Peyer's patch (tissue), 4 donors: ENCODE data around the gene BAK1. TPM values are rescaled to one million over a fixed set of nuclear protein-coding genes. Genes with fewer than 3 reads are reported as not detected.
"Not testable (repeated sequence)": the region's sequence is repeated elsewhere in the genome, so short reads cannot be mapped to it uniquely, and the experiment has no call there.

Source experiments
- DNase-seq, 3 donors: peaks; one replicate each; pipeline ENCODE4 v3.0.0-alpha.2; 2017 to 2019
- H3K27ac ChIP-seq, 4 donors: fragments of 200-600 bp; sonication (generic); one replicate each; pipeline ENCODE4 v1.5.1; 2016 to 2019
- H3K27me3 ChIP-seq, 2 donors: fragments of 200-600 bp; sonication (generic); one replicate each; pipeline ENCODE4 v1.5.1; 2019
- H3K36me3 ChIP-seq, 3 donors: fragments of 200-600 bp; sonication (generic); one replicate each; pipeline ENCODE4 v1.5.1; 2016 to 2019
- H3K4me1 ChIP-seq, 4 donors: fragments of 200-600 bp; sonication (generic); one replicate each; pipeline ENCODE4 v1.5.1; 2016 to 2019
- H3K4me3 ChIP-seq, 4 donors: fragments of 200-600 bp; sonication (generic); 1 replicate in 3 of 4; 2 replicates in 1 of 4; pipeline ENCODE4 v1.5.1; 2016 to 2019; ENCODE audit warnings: mild to moderate bottlenecking in 1 of 4
- H3K9me3 ChIP-seq, 4 donors: fragments of 200-600 bp; sonication (generic); one replicate each; pipeline ENCODE4 v1.5.1; 2016 to 2019; ENCODE audit warnings: mild to moderate bottlenecking in 1 of 4
- POLR2A ChIP-seq, 2 donors: fragments of 450-650 bp; IDR thresholded peaks; one replicate each; pipeline ENCODE4 v1.5.1; 2017; ENCODE audit warnings: antibody characterized with exemption in 2 of 2, mild to moderate bottlenecking in 2 of 2, moderate library complexity in 2 of 2
- total RNA-seq, 4 donors: library from RNA; depleted of rRNA; stranded (reverse); fragments of >200 nt; gene quantifications; one replicate each; pipeline ENCODE4 v1.1.0, GENCODE V29; 2016
- TF ChIP-seq, protein P1 (sequence below), 6 experiments: fragments of 450-650 bp in 4 of 6; fragments of 200-600 bp in 2 of 6; sonication (generic) in 1 of 6; IDR thresholded peaks; one replicate each; pipeline ENCODE4 v1.5.1; 2017 to 2019; ENCODE audit warnings: antibody characterized with exemption in 6 of 6, mild to moderate bottlenecking in 3 of 6, moderate library complexity in 1 of 6

The BAK1 gene
- total RNA-seq, 4 donors from 2014 or later = 28.9 to 71.7 (median 66.3) TPM

GRCh38 chr6:33599413-33599938 lies 19.4 kb upstream of the BAK1 start:
- H3K27me3 ChIP-seq = no peaks in the 10 kb centered on the region
- H3K4me3 ChIP-seq = no peak overlapping the region
- H3K27ac ChIP-seq = peak overlapping the region in 2 of 4 donors; percentile 16 to 70
- H3K36me3 ChIP-seq = no peaks in the 10 kb centered on the region
- no peak for TF ChIP-seq POLR2A (IDR thresholded peaks at IDR 0.05)
- TF ChIP-seq, protein P1, sequence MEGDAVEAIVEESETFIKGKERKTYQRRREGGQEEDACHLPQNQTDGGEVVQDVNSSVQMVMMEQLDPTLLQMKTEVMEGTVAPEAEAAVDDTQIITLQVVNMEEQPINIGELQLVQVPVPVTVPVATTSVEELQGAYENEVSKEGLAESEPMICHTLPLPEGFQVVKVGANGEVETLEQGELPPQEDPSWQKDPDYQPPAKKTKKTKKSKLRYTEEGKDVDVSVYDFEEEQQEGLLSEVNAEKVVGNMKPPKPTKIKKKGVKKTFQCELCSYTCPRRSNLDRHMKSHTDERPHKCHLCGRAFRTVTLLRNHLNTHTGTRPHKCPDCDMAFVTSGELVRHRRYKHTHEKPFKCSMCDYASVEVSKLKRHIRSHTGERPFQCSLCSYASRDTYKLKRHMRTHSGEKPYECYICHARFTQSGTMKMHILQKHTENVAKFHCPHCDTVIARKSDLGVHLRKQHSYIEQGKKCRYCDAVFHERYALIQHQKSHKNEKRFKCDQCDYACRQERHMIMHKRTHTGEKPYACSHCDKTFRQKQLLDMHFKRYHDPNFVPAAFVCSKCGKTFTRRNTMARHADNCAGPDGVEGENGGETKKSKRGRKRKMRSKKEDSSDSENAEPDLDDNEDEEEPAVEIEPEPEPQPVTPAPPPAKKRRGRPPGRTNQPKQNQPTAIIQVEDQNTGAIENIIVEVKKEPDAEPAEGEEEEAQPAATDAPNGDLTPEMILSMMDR (IDR thresholded peaks at IDR 0.05) = no peak
- H3K9me3 ChIP-seq = no peaks in the 10 kb centered on the region
- peaks cover 0 to 21% (median 0%) of the 10 kb centered on the region in 4 donors for H3K4me1 ChIP-seq
- peak in 1 of 3 donors; percentile 74 for DNase-seq

DNA sequence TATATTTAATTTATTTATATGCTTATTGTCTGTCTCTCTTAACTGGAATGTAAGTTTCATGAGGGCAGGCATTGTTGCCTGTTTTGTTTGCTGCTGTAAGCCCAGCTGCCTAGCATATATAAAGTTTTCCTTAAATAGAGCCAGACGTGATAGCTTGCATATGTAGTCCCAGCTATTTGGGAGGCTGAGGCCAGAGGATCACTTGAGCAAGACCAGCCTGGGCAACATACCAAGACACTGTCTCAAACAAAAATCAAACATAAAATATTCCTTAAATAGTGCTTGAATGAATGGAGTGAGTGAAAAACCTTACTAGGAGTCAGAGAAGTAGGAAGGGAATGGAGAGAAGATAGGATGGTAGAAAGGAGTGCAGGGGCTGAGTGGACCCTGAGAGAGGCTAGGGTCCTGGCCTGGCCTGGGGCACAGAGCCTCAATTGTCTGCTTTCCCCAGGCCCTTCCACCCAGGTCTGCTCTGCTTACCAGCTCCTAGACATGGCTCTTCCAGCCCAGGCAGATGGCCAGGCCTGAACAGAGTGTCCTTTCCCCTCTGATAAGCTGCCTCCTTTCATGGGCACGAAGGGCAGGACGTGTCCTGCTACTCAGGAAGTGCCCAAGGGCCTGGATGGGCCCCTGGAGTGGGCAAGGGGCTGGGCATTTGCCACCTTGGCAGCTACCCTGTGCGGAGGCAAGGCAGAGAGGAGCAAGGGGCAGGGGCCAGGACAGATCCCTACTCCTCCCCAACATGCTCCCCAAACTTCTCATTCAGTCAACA lies 17.7 kb upstream of the BAK1 start:
- no peak for DNase-seq
- Histone ChIP-seq H3K4me3 (no peak overlapping the region), H3K4me1 (peaks cover 3 to 20% (median 4%) of the 10 kb centered on the region in 4 donors), H3K36me3 (no peaks in the 10 kb centered on the region), H3K27me3 (no peaks in the 10 kb centered on the region), H3K9me3 (no peaks in the 10 kb centered on the region), H3K27ac (peak overlapping the region in 2 of 4 donors; percentile 15 to 67)
- TF ChIP-seq, protein P1 (IDR thresholded peaks at IDR 0.05) = no peak
- no peak for TF ChIP-seq POLR2A (IDR thresholded peaks at IDR 0.05)

- H3K27me3 ChIP-seq, H3K4me3 ChIP-seq, H3K36me3 ChIP-seq, H3K9me3 ChIP-seq: not testable (repeated sequence)
- DNase-seq = peak in 1 of 3 donors; percentile 74
- Histone ChIP-seq H3K27ac (peak overlapping the region in 1 of 4 donors; percentile 52), H3K4me1 (peaks cover 3 to 25% (median 7%) of the 10 kb centered on the region in 4 donors)
Measured at GRCh38 chr6:33596894-33597293, 16.8 kb upstream of the BAK1 start.

DNA sequence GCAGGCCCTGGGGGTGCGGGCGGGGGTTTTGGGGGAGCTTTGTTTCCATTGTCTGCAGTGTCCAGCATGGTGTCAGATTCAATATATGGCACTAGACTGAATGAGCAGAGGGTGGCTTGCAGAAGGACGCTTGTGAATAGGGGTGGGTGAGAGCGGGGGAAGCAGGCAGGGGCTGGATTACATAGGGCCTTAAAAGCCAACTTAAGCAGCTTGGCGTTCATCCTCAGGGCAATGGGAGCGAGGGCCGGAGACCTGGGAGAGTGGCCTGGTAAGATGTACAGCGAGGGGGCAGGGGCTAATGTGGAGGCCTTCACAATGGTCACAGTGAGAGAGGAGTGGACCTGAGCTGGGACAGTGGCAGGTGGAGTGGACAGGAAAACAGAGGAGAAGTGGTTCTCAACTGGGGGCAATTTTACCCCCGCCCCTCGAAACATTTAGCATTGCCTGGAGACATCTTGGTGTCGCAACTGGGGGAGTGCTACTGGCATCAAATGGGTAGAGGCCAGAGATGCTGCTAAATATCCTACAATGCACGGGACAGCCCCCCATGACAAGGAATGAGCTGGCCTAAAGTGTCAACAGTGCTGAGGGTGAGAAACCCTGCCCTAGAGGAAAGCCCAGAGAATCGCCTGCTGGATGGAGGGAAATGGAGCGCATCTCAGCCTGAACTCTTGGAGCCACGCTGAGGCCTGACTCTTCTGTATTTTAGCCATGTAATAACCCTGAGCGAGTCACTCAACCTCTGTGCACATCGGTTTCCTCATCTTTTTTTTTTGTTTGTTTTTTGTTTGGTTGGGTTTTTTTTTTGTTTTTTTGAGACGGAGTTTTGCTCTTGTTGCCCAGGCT lies 15.1 kb upstream of the BAK1 start:
- no peak for DNase-seq
- Histone ChIP-seq H3K9me3 (no peaks in the 10 kb centered on the region), H3K4me3 (no peak overlapping the region), H3K4me1 (peaks cover 3 to 36% (median 9%) of the 10 kb centered on the region in 4 donors), H3K36me3 (no peaks in the 10 kb centered on the region), H3K27me3 (no peaks in the 10 kb centered on the region), H3K27ac (no peak overlapping the region)
- no peak for TF ChIP-seq POLR2A (IDR thresholded peaks at IDR 0.05)
- TF ChIP-seq, protein P1 (IDR thresholded peaks at IDR 0.05) = no peak

GRCh38 chr6:33593414-33593727 lies 13.3 kb upstream of the BAK1 start:
- Histone ChIP-seq H3K27ac (peak overlapping the region; percentile 45 to 76 (median 62)), H3K4me1 (peaks cover 9 to 41% (median 16%) of the 10 kb centered on the region in 4 donors), H3K4me3 (peak overlapping the region; percentile 11 to 41 (median 31)), H3K9me3 (no peaks in the 10 kb centered on the region), H3K27me3 (no peaks in the 10 kb centered on the region), H3K36me3 (no peaks in the 10 kb centered on the region)
- DNase-seq = no peak
- TF ChIP-seq POLR2A (IDR thresholded peaks at IDR 0.05) = no peak
- TF ChIP-seq, protein P1 (IDR thresholded peaks at IDR 0.05) = no peak
